Right lobe of liver (tissue), 4 donors: ENCODE data around the gene C3orf18.

Experiments
- POLR2A ChIP-seq: fragments of 450-650 bp; IDR thresholded peaks from one replicate; pipeline ENCODE4 v1.6.1; 2017; ENCODE audit warnings: antibody characterized with exemption, mild to moderate bottlenecking
- TF ChIP-seq, protein P1 (sequence below), 4 donors: fragments of 200-600 bp in 3 of 4; fragments of 450-650 bp in 1 of 4; IDR thresholded peaks; one replicate each; pipeline versions ENCODE4 v1.5.1 to v1.8.0; 2016 to 2022; ENCODE audit warnings: antibody characterized with exemption in 4 of 4, mild to moderate bottlenecking in 2 of 4
- donor health status: DM: no; HTN: no; CAD: no.
- donor health status: DM: no; HTN: no; CAD: no.
- donor health status: DM: no; HTN: yes; CAD: no.

DNA sequence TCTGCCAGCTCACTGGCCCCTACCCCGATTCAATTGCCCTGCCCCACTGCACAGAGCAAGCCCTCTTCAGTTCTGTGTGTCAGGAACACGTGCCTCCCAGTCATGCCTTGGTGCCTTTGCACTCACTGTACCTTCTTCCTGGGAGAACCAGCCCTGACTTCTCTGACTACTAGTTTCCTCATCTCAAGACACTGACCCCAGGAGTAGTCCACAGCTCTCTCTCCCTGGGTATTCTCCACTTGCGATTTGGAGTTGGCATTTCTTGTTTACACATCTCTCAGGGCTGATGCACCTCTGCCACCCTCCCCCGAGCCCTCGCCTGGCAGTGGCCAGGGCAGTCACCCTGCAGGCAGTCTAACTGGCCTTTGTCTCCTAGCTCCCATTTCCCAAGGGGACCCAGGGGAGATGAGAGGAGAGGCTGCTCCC, 38.4 kb upstream of the C3orf18 start:
- TF ChIP-seq, protein P1, sequence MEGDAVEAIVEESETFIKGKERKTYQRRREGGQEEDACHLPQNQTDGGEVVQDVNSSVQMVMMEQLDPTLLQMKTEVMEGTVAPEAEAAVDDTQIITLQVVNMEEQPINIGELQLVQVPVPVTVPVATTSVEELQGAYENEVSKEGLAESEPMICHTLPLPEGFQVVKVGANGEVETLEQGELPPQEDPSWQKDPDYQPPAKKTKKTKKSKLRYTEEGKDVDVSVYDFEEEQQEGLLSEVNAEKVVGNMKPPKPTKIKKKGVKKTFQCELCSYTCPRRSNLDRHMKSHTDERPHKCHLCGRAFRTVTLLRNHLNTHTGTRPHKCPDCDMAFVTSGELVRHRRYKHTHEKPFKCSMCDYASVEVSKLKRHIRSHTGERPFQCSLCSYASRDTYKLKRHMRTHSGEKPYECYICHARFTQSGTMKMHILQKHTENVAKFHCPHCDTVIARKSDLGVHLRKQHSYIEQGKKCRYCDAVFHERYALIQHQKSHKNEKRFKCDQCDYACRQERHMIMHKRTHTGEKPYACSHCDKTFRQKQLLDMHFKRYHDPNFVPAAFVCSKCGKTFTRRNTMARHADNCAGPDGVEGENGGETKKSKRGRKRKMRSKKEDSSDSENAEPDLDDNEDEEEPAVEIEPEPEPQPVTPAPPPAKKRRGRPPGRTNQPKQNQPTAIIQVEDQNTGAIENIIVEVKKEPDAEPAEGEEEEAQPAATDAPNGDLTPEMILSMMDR (IDR thresholded peaks at IDR 0.05) = no peak
- TF ChIP-seq POLR2A = peak; percentile 29
